K562 (cell line): ENCODE data around the gene LRRC10. TPM values are rescaled to one million over a fixed set of nuclear protein-coding genes. Genes with fewer than 3 reads are reported as not detected.

Experiments used
- CTBP1 ChIP-seq: fragments of 450-650 bp; IDR thresholded peaks from 2 replicates; pipeline ENCODE4 v1.6.1; 2016; ENCODE audit warnings: borderline replicate concordance
- CXXC5 ChIP-seq: fragments of 250-450 bp; sonication (Bioruptor Pico); IDR thresholded peaks from 2 replicates; pipeline ENCODE4 v1.8.0; 2022; ENCODE audit warnings: inconsistent platforms, mild to moderate bottlenecking, moderate library complexity
- DMBX1 ChIP-seq: fragments of 250-450 bp; sonication (Bioruptor Pico); IDR thresholded peaks from 2 replicates; pipeline ENCODE4 v1.8.0; 2022; ENCODE audit warnings: inconsistent platforms, mild to moderate bottlenecking, moderate library complexity, borderline replicate concordance
- FOXP1 ChIP-seq: sonication (generic); formaldehyde crosslinking; IDR thresholded peaks from 2 replicates; pipeline ENCODE4 v1.8.0; 2022; ENCODE audit warnings: mild to moderate bottlenecking, missing genetic modification reagents
- HDAC1 ChIP-seq, 2 experiments: fragments of 450-650 bp; IDR thresholded peaks; 2 replicates each; pipeline ENCODE4 v1.6.1; 2016 to 2017; ENCODE audit warnings: inconsistent platforms in 1 of 2, mild to moderate bottlenecking in 1 of 2, moderate library complexity in 1 of 2
- ILK ChIP-seq: fragments of 450-650 bp; IDR thresholded peaks from 2 replicates; pipeline ENCODE4 v1.6.1; 2016; ENCODE audit warnings: missing genetic modification characterization, low read depth, mild to moderate bottlenecking, missing compliant biosample characterization, moderate library complexity, borderline replicate concordance
- IRF1 ChIP-seq: sonication (generic); formaldehyde crosslinking; IDR thresholded peaks from 2 replicates; pipeline ENCODE4 v1.8.0; 2022; ENCODE audit warnings: missing genetic modification reagents, mild to moderate bottlenecking, borderline replicate concordance
- JUND ChIP-seq, 2 experiments: IDR thresholded peaks; 2 replicates in 1 of 2; 3 replicates in 1 of 2; pipeline ENCODE4 v1.6.1; 2011; ENCODE audit warnings: borderline replicate concordance in 2 of 2, low read depth in 2 of 2, low read length in 2 of 2, improper control_type of control experiment in 1 of 2, missing biosample characterization in 1 of 2, missing genetic modification characterization in 1 of 2, missing genetic modification reagents in 1 of 2
- KAT8 ChIP-seq: fragments of 450-650 bp; IDR thresholded peaks from 2 replicates; pipeline ENCODE4 v1.6.1; 2016; ENCODE audit warnings: low read depth, mild to moderate bottlenecking
- RCOR1 ChIP-seq, 2 experiments: IDR thresholded peaks; 2 replicates each; pipeline ENCODE4 v1.6.1; 2012; ENCODE audit warnings: low read depth in 2 of 2, low read length in 2 of 2, borderline replicate concordance in 1 of 2, improper control_type of control experiment in 1 of 2
- TAL1 ChIP-seq: fragments of 450-650 bp; IDR thresholded peaks from 2 replicates; pipeline ENCODE4 v1.6.1; 2016; ENCODE audit warnings: mild to moderate bottlenecking
- TGIF2 ChIP-seq: sonication (generic); formaldehyde crosslinking; IDR thresholded peaks from 2 replicates; pipeline ENCODE4 v1.8.1; 2022; ENCODE audit warnings: mild to moderate bottlenecking, missing genetic modification reagents, moderate library complexity
- ZNF140 ChIP-seq: fragments of 250-450 bp; sonication (Bioruptor Pico); IDR thresholded peaks from 2 replicates; pipeline ENCODE4 v1.8.0; 2021; ENCODE audit warnings: moderate library complexity, mild to moderate bottlenecking, inconsistent platforms
- polyA plus RNA-seq, 8 experiments: library from polyadenylated mRNA; depleted of rRNA in 4 of 8; stranded (reverse) in 5 of 8; unstranded in 3 of 8; fragments of >200 nt; fragmentation: Nextera tagmentation in 2 of 8; fragmentation: Illumina TruSeq in 1 of 8; extraction: Ambion mirVana in 2 of 8; extraction: Trizol in 1 of 8; gene quantifications; 2 replicates each; pipeline versions ENCODE4 v1.2.1 to v1.2.3, GENCODE V29; 2011 to 2014; ENCODE audit warnings: inconsistent platforms in 1 of 8, missing spikeins in 1 of 8
- total RNA-seq, 7 experiments: library from RNA; depleted of rRNA in 6 of 7; stranded (reverse); fragments of >200 nt in 6 of 7; fragmentation: Illumina TruSeq in 2 of 7; extraction: Trizol in 2 of 7; gene quantifications; 2 replicates each; pipeline versions ENCODE4 v1.2.1 to v1.2.3, GENCODE V29; 2011 to 2021; ENCODE audit warnings: low replicate concordance in 1 of 7
- TF ChIP-seq, protein P1 (sequence below): fragments of 450-650 bp; IDR thresholded peaks from 2 replicates; pipeline ENCODE4 v1.6.1; 2016; ENCODE audit warnings: mild to moderate bottlenecking, moderate library complexity

LRRC10 gene
- total and polyA plus RNA-seq, 9 of the 15 experiments (the other 6 are each of a cell fraction or from before 2014, with no cell fraction given) = 0.09 TPM; not detected in 8

- TF ChIP-seq, protein P1, sequence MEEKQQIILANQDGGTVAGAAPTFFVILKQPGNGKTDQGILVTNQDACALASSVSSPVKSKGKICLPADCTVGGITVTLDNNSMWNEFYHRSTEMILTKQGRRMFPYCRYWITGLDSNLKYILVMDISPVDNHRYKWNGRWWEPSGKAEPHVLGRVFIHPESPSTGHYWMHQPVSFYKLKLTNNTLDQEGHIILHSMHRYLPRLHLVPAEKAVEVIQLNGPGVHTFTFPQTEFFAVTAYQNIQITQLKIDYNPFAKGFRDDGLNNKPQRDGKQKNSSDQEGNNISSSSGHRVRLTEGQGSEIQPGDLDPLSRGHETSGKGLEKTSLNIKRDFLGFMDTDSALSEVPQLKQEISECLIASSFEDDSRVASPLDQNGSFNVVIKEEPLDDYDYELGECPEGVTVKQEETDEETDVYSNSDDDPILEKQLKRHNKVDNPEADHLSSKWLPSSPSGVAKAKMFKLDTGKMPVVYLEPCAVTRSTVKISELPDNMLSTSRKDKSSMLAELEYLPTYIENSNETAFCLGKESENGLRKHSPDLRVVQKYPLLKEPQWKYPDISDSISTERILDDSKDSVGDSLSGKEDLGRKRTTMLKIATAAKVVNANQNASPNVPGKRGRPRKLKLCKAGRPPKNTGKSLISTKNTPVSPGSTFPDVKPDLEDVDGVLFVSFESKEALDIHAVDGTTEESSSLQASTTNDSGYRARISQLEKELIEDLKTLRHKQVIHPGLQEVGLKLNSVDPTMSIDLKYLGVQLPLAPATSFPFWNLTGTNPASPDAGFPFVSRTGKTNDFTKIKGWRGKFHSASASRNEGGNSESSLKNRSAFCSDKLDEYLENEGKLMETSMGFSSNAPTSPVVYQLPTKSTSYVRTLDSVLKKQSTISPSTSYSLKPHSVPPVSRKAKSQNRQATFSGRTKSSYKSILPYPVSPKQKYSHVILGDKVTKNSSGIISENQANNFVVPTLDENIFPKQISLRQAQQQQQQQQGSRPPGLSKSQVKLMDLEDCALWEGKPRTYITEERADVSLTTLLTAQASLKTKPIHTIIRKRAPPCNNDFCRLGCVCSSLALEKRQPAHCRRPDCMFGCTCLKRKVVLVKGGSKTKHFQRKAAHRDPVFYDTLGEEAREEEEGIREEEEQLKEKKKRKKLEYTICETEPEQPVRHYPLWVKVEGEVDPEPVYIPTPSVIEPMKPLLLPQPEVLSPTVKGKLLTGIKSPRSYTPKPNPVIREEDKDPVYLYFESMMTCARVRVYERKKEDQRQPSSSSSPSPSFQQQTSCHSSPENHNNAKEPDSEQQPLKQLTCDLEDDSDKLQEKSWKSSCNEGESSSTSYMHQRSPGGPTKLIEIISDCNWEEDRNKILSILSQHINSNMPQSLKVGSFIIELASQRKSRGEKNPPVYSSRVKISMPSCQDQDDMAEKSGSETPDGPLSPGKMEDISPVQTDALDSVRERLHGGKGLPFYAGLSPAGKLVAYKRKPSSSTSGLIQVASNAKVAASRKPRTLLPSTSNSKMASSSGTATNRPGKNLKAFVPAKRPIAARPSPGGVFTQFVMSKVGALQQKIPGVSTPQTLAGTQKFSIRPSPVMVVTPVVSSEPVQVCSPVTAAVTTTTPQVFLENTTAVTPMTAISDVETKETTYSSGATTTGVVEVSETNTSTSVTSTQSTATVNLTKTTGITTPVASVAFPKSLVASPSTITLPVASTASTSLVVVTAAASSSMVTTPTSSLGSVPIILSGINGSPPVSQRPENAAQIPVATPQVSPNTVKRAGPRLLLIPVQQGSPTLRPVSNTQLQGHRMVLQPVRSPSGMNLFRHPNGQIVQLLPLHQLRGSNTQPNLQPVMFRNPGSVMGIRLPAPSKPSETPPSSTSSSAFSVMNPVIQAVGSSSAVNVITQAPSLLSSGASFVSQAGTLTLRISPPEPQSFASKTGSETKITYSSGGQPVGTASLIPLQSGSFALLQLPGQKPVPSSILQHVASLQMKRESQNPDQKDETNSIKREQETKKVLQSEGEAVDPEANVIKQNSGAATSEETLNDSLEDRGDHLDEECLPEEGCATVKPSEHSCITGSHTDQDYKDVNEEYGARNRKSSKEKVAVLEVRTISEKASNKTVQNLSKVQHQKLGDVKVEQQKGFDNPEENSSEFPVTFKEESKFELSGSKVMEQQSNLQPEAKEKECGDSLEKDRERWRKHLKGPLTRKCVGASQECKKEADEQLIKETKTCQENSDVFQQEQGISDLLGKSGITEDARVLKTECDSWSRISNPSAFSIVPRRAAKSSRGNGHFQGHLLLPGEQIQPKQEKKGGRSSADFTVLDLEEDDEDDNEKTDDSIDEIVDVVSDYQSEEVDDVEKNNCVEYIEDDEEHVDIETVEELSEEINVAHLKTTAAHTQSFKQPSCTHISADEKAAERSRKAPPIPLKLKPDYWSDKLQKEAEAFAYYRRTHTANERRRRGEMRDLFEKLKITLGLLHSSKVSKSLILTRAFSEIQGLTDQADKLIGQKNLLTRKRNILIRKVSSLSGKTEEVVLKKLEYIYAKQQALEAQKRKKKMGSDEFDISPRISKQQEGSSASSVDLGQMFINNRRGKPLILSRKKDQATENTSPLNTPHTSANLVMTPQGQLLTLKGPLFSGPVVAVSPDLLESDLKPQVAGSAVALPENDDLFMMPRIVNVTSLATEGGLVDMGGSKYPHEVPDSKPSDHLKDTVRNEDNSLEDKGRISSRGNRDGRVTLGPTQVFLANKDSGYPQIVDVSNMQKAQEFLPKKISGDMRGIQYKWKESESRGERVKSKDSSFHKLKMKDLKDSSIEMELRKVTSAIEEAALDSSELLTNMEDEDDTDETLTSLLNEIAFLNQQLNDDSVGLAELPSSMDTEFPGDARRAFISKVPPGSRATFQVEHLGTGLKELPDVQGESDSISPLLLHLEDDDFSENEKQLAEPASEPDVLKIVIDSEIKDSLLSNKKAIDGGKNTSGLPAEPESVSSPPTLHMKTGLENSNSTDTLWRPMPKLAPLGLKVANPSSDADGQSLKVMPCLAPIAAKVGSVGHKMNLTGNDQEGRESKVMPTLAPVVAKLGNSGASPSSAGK = no peak
- peak; percentile 33; the same call in 1 of the 2 replicates for TF ChIP-seq TAL1
- peak; percentile 18; the same call in 1 of the 2 replicates for TF ChIP-seq CTBP1
- TF ChIP-seq ILK (tag) = no peak
- no peak for TF ChIP-seq IRF1
- no peak for TF ChIP-seq JUND (IDR thresholded peaks at IDR 0.05; ENCODE audit: borderline replicate concordance, low read depth, low read length)
- TF ChIP-seq JUND (tag; IDR thresholded peaks at IDR 0.05; ENCODE audit: borderline replicate concordance, low read depth, low read length) = no peak
- TF ChIP-seq HDAC1 (IDR thresholded peaks at IDR 0.05) = peak in 1 of 2 experiments; percentile 58; a peak in 1 of 4 replicates
- no peak for TF ChIP-seq KAT8
- TF ChIP-seq RCOR1 (IDR thresholded peaks at IDR 0.05; ENCODE audit: borderline replicate concordance in 1 of 2, low read depth in 2 of 2, low read length in 2 of 2) = 0 out of 4 replicates have a peak, but pooled peaks of 1 of the 2 experiments have one; percentile 7
- peak; percentile 82 for TF ChIP-seq CXXC5 (CRISPR knock-in tag)
- peak; percentile 95; the same call in 1 of the 2 replicates for TF ChIP-seq DMBX1
- TF ChIP-seq FOXP1 (CRISPR knock-in tag) = no peak
- TF ChIP-seq ZNF140 (CRISPR knock-in tag) = no peak
- no peak for TF ChIP-seq TGIF2 (CRISPR knock-in tag)
Measured at GRCh38 chr12:69651922-69652321, 41.2 kb upstream of the LRRC10 start (continued).
